Astrocyte (in vitro differentiated cells and primary cell): ENCODE data around the gene C1orf210.

ENCODE experiments used
- CTCF ChIP-seq: IDR thresholded peaks from 2 replicates; pipeline ENCODE4 v1.5.1; 2011; ENCODE audit warnings: low read depth, mild to moderate bottlenecking, inconsistent platforms, low read length, moderate library complexity; ENCODE audit not compliant: insufficient read depth
- EZH2 ChIP-seq: IDR thresholded peaks from 2 replicates; pipeline ENCODE4 v1.6.1; 2012; ENCODE audit warnings: mild to moderate bottlenecking, low read length, inconsistent platforms; ENCODE audit not compliant: insufficient read depth

DNA sequence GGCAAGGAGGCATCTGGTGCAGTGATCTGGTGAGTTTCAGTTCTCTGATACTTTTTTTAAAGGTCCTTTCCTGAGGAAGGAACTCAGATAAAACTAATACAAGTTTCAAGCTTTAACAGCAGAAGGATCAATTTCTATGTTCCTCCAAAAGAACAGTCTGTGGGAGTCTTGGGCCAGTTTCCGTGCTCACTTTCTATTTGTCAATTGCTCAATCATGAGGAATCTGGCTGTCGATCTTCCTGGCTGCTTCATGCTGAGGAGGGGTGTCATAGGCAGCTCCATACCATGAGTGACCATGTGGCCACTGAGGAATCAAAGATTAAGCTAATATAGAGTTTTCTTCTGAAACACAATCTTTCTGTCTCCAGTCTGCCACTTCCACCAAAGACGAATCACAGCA lies 27.0 kb downstream of the C1orf210 start:
- TF ChIP-seq CTCF (no peak), EZH2 (no peak)
